Neural crest cell (in vitro differentiated cells): ENCODE data around the gene RGL1. TPM values are rescaled to one million over a fixed set of nuclear protein-coding genes. Genes with fewer than 3 reads are reported as not detected.
A peak's percentile ranks its signal among the peaks of the same experiment; 100 is the strongest.

Experiments used
- DNase-seq: peaks from one replicate; pipeline ENCODE4 v3.0.0; 2021; ENCODE audit warnings: low read depth, mixed read lengths, low spot score
- H3K27ac Mint-ChIP-seq: one replicate; pipeline ENCODE4 v1.8.0; 2021; ENCODE audit warnings: mild to moderate bottlenecking, mixed read lengths; ENCODE audit not compliant: unreplicated experiment
- H3K27me3 Mint-ChIP-seq: 2 replicates; pipeline ENCODE4 v1.8.0; 2021; ENCODE audit warnings: low read depth, mild to moderate bottlenecking, mixed read lengths
- H3K36me3 Mint-ChIP-seq: 2 replicates; pipeline ENCODE4 v1.8.0; 2021; ENCODE audit warnings: low read depth, mild to moderate bottlenecking, mixed read lengths
- H3K4me1 Mint-ChIP-seq: 2 replicates; pipeline ENCODE4 v1.8.0; 2021; ENCODE audit warnings: mixed read lengths
- H3K4me3 Mint-ChIP-seq: one replicate; pipeline ENCODE4 v1.8.0; 2021; ENCODE audit warnings: mild to moderate bottlenecking, mixed read lengths
- H3K9me3 Mint-ChIP-seq: 2 replicates; pipeline ENCODE4 v1.8.0; 2021; ENCODE audit warnings: mixed read lengths
- CTCF ChIP-seq: fragments of 200-600 bp; sonication (generic); conservative IDR thresholded peaks from 2 replicates; pipeline ENCODE4 v1.5.0; 2021; ENCODE audit warnings: antibody characterized with exemption, mild to moderate bottlenecking
- total RNA-seq: library from RNA; stranded (reverse); gene quantifications from 2 replicates; pipeline ENCODE4 v1.2.1, GENCODE V29; 2021

Gene RGL1
- total RNA-seq, 1 donor from 2014 or later = 13.6 TPM

DNA sequence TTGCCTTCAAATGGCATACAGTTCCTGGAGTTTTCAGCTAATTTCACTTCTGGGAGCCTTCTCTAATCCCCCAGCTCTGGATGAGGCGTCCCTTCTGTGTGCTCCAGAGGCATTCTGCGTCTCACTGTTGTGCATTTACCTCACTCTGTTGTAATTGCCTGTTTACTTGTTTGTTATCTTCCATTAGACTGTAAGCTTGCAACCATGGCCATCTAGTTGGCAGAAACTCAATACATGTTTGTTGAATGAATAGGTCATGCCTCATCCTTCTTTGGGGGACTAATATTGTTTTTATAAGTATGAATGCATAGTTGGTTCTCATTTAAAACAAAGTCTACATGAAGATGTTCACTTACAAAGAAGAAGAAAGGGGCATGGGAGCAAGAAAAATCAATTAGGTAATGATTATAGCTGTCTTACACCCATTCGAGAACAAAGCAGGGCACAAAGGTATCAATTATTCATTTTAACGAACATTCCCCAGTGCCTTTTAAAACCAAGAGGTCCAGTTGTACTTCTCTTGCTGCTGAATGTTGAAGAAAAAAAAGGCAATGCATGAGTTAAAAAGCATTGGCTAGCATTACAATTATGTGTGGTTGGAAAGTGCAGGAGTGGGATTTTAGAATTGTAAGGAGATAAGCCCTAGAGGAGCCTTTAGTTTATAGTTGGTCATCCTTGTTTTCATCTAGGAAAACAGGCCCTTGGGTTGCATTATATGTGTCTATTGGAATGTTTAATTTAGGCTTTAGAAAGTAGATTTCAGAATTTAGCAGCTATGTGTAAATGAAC, 6.0 kb downstream of the RGL1 start:
- Mint-ChIP-seq H3K36me3 (peaks cover 7% of the 10 kb centered on the region), H3K4me3 (no peak overlapping the region)
- no peak for TF ChIP-seq CTCF

GRCh38 chr1:183812128-183812527, 7.2 kb downstream of the RGL1 start:
- Mint-ChIP-seq H3K9me3 (no peaks in the 10 kb centered on the region), H3K27me3 (no peaks in the 10 kb centered on the region), H3K4me1 (peaks cover 52% of the 10 kb centered on the region), H3K27ac (no peak overlapping the region), H3K4me3 (no peak overlapping the region), H3K36me3 (peaks cover 7% of the 10 kb centered on the region)
- no peak for TF ChIP-seq CTCF
- no peak for DNase-seq

More for the DNA sequence above, 6.0 kb downstream of the RGL1 start:
- H3K9me3 Mint-ChIP-seq = no peaks in the 10 kb centered on the region
- peaks cover 58% of the 10 kb centered on the region for H3K4me1 Mint-ChIP-seq
- no peak for DNase-seq
- H3K27ac Mint-ChIP-seq = no peak overlapping the region
- no peaks in the 10 kb centered on the region for H3K27me3 Mint-ChIP-seq

GRCh38 chr1:183812686-183813569, 8.0 kb downstream of the RGL1 start:
- TF ChIP-seq CTCF = no peak
- Mint-ChIP-seq H3K27me3 (no peaks in the 10 kb centered on the region), H3K9me3 (no peaks in the 10 kb centered on the region), H3K27ac (peak overlapping the region; percentile 11), H3K4me1 (peaks cover 52% of the 10 kb centered on the region), H3K36me3 (peaks cover 7% of the 10 kb centered on the region), H3K4me3 (no peak overlapping the region)
- DNase-seq = no peak

GRCh38 chr1:183814121-183814681, 9.3 kb downstream of the RGL1 start:
- Mint-ChIP-seq H3K4me3 (no peak overlapping the region), H3K27ac (no peak overlapping the region), H3K27me3 (no peaks in the 10 kb centered on the region), H3K9me3 (no peaks in the 10 kb centered on the region), H3K4me1 (peaks cover 45% of the 10 kb centered on the region), H3K36me3 (peaks cover 3% of the 10 kb centered on the region)
- no peak for TF ChIP-seq CTCF
- DNase-seq = no peak

DNA sequence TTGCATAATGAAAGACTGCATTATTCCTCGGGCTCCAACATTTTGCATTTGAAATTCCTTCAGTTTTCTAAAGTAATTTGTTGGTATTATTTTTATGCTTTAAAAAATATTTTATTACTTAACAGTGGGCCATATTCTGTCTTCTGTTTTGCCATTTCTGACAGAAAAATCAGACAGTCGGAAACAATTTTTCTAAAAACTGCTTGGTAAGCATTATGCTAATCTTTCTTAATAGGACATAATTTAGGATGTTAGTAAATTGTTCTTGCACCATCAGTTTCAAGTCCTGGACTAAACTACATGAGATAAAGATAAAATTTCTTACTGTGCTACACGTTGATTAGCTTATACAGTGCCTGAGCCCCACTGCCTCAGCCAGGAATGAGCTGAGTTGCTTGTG, 11.2 kb downstream of the RGL1 start:
- no peak overlapping the region for H3K4me3 Mint-ChIP-seq

More for the DNA sequence above, 11.2 kb downstream of the RGL1 start:
- peaks cover 38% of the 10 kb centered on the region for H3K4me1 Mint-ChIP-seq
- no peak for DNase-seq
- no peaks in the 10 kb centered on the region for H3K27me3 Mint-ChIP-seq
- no peak for TF ChIP-seq CTCF
- H3K27ac Mint-ChIP-seq = no peak overlapping the region
- H3K36me3 Mint-ChIP-seq = no peaks in the 10 kb centered on the region
- H3K9me3 Mint-ChIP-seq = no peaks in the 10 kb centered on the region
